Natural killer cell (primary cell): ENCODE data around the gene RPS28. TPM values are rescaled to one million over a fixed set of nuclear protein-coding genes. Genes with fewer than 3 reads are reported as not detected.
"Not testable (repeated sequence)": the region's sequence is repeated elsewhere in the genome, so short reads cannot be mapped to it uniquely, and the experiment has no call there.

Experiments used
- ATAC-seq, 3 donors: fragments of 150-1000 bp in 2 of 3; fragments of 200-7000 bp in 1 of 3; cut with Tn5 transposase; 1 replicate in 1 of 3; 2 replicates in 2 of 3; pipeline ENCODE4 v1.10.0; 2021; ENCODE audit warnings: mild to moderate bottlenecking in 2 of 3, moderate library complexity in 2 of 3
- DNase-seq, 2 donors: peaks; one replicate each; pipeline versions ENCODE4 v3.0.0 to v3.0.0-alpha.2; 2013 to 2021; ENCODE audit warnings: mixed read lengths in 1 of 2
- H3K27ac ChIP-seq: one replicate; pipeline ENCODE4 v1.5.1; 2013; ENCODE audit warnings: mild to moderate bottlenecking, low read length
- H3K27me3 ChIP-seq: one replicate; pipeline ENCODE4 v1.6.1; 2013; ENCODE audit warnings: low read length; ENCODE audit not compliant: control insufficient read depth, insufficient read depth
- H3K36me3 ChIP-seq: one replicate; pipeline ENCODE4 v1.6.1; 2013; ENCODE audit warnings: low read length; ENCODE audit not compliant: control insufficient read depth, insufficient read depth
- H3K4me1 ChIP-seq: one replicate; pipeline ENCODE4 v1.6.1; 2013; ENCODE audit warnings: low read length; ENCODE audit not compliant: control insufficient read depth, insufficient read depth
- H3K4me3 ChIP-seq: one replicate; pipeline ENCODE4 v1.5.1; 2013; ENCODE audit warnings: low read length
- H3K9me3 ChIP-seq: one replicate; pipeline ENCODE4 v1.6.1; 2013; ENCODE audit warnings: low read length; ENCODE audit not compliant: control insufficient read depth, insufficient read depth
- H3K27ac Mint-ChIP-seq, 2 donors: one replicate each; pipeline ENCODE4 v1.8.0; 2022; ENCODE audit warnings: mild to moderate bottlenecking in 2 of 2, mixed read lengths in 2 of 2, moderate library complexity in 1 of 2
- H3K27me3 Mint-ChIP-seq, 2 donors: one replicate each; pipeline ENCODE4 v1.8.0; 2022; ENCODE audit warnings: low read depth in 2 of 2, mixed read lengths in 2 of 2
- H3K36me3 Mint-ChIP-seq: one replicate; pipeline ENCODE4 v1.8.0; 2022; ENCODE audit warnings: mixed read lengths
- H3K4me1 Mint-ChIP-seq, 2 donors: one replicate each; pipeline ENCODE4 v1.8.0; 2022; ENCODE audit warnings: mixed read lengths in 2 of 2
- H3K4me3 Mint-ChIP-seq: one replicate; pipeline ENCODE4 v1.8.0; 2022; ENCODE audit warnings: mild to moderate bottlenecking, moderate library complexity, mixed read lengths
- H3K9me3 Mint-ChIP-seq, 2 donors: one replicate each; pipeline ENCODE4 v1.8.0; 2022; ENCODE audit warnings: mixed read lengths in 2 of 2
- WGBS: methylation state at CpG from one replicate; pipeline ENCODE4 v1.1.7; 2013; ENCODE audit warnings: missing lambda C conversion rate; ENCODE audit not compliant: insufficient coverage; 5-methylcytosine and 5-hydroxymethylcytosine counted together
- intact Hi-C: fragments of 100-400 bp; cut with micrococcal nuclease; formaldehyde crosslinking; loops from one replicate; pipeline ENCODE4 v1.14.2; 2022
- total RNA-seq, 4 donors: library from RNA; stranded (reverse); fragments of 120-200 nt in 1 of 4; gene quantifications; one replicate each; pipeline versions ENCODE4 v1.2.3 to v1.2.4, GENCODE V29; 2013 to 2022
- TF ChIP-seq, protein P1 (sequence below): fragments of 200-600 bp; IDR thresholded peaks from one replicate; pipeline ENCODE4 v1.8.0; 2022; ENCODE audit warnings: antibody characterized with exemption

The RPS28 gene
- total RNA-seq, 3 donors from 2014 or later (not counting 1 experiment from before 2014, with no cell fraction given): 1,133 to 1,486 (median 1,403) TPM

- peaks cover 47% of the 10 kb centered on the region for H3K4me1 ChIP-seq
- WGBS: 93% methylated on average over 17 of the region's 17 CpGs
- peaks cover 32 to 41% of the 10 kb centered on the region in 2 donors for H3K4me1 Mint-ChIP-seq
- H3K9me3 Mint-ChIP-seq: no peaks in the 10 kb centered on the region
- H3K36me3 ChIP-seq: peaks cover 22% of the 10 kb centered on the region
- no peaks in the 10 kb centered on the region for H3K9me3 ChIP-seq
- TF ChIP-seq, protein P1, sequence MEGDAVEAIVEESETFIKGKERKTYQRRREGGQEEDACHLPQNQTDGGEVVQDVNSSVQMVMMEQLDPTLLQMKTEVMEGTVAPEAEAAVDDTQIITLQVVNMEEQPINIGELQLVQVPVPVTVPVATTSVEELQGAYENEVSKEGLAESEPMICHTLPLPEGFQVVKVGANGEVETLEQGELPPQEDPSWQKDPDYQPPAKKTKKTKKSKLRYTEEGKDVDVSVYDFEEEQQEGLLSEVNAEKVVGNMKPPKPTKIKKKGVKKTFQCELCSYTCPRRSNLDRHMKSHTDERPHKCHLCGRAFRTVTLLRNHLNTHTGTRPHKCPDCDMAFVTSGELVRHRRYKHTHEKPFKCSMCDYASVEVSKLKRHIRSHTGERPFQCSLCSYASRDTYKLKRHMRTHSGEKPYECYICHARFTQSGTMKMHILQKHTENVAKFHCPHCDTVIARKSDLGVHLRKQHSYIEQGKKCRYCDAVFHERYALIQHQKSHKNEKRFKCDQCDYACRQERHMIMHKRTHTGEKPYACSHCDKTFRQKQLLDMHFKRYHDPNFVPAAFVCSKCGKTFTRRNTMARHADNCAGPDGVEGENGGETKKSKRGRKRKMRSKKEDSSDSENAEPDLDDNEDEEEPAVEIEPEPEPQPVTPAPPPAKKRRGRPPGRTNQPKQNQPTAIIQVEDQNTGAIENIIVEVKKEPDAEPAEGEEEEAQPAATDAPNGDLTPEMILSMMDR: no peak
- H3K27ac ChIP-seq: no peak overlapping the region
- H3K27me3 ChIP-seq: no peaks in the 10 kb centered on the region
- peak overlapping the region; percentile 58 for H3K4me3 ChIP-seq
- no peaks in the 10 kb centered on the region for H3K36me3 Mint-ChIP-seq
- H3K4me3 Mint-ChIP-seq: peak overlapping the region; percentile 86
- H3K27ac Mint-ChIP-seq: peak overlapping the region; percentile 74 to 85
- ATAC-seq (no peak), DNase-seq (no peak)
- intact Hi-C loops: loop anchor here (1.0 to 5.0 kb wide), 2 partner anchors 12 to 1112 kb away; partner anchors contain the start of genes NDUFA7 and RPS28
- no peaks in the 10 kb centered on the region for H3K27me3 Mint-ChIP-seq
Measured at GRCh38 chr19:8308891-8309291, 12.4 kb upstream of the RPS28 start.

DNA sequence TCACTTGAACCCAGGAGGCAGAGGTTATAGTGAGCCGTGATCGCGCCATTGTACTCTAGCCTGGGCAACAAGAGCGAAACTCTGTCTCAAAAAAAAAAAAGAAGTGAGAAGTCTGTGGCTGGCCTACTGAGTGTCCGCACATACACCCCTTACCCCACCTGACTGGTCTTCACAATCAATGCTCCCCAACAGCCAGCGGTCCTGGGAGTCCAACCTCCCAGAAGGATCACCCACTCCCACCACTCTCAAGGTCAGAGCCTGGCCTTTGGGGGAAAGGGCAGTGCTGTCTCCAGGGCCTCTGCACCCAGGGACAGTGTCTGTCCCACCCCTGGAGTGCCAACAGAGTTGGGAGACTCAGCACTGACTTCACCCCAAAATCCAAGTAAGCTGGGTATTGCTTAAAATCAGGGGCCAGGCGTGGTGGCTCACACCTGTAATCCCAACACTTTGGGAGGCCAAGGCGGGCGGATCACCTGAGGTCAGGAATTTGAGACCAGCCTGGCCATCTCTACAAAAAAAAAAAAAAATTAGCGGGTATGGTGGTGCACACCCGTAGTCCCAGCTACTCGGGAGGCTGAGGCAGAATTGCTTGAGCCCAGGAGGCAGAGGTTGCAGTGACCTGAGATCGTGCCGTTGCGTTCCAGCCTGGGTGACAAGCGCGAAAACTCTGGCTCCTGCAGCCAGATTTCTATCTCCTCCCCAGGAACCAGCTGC, 10.8 kb upstream of the RPS28 start:
- peaks cover 31 to 32% of the 10 kb centered on the region in 2 donors for H3K4me1 Mint-ChIP-seq
- no peak overlapping the region for H3K27ac Mint-ChIP-seq
- 96% methylated on average over 17 of the region's 17 CpGs for WGBS
- intact Hi-C loops: no loop called here
- Histone ChIP-seq H3K27ac (no peak overlapping the region), H3K4me1 (peaks cover 41% of the 10 kb centered on the region), H3K36me3 (peaks cover 29% of the 10 kb centered on the region), H3K27me3 (no peaks in the 10 kb centered on the region), H3K4me3 (no peak overlapping the region), H3K9me3 (no peaks in the 10 kb centered on the region)
- DNase-seq (no peak), ATAC-seq (no peak)
- no peaks in the 10 kb centered on the region for H3K27me3 Mint-ChIP-seq
- H3K4me3 Mint-ChIP-seq: no peak overlapping the region
- H3K36me3 Mint-ChIP-seq: no peaks in the 10 kb centered on the region
- TF ChIP-seq, protein P1: no peak
- no peaks in the 10 kb centered on the region for H3K9me3 Mint-ChIP-seq

- no peaks in the 10 kb centered on the region for H3K27me3 Mint-ChIP-seq
- Histone ChIP-seq H3K36me3 (peaks cover 36% of the 10 kb centered on the region), H3K27me3 (no peaks in the 10 kb centered on the region), H3K4me3 (no peak overlapping the region), H3K9me3 (no peaks in the 10 kb centered on the region), H3K4me1 (peaks cover 29% of the 10 kb centered on the region), H3K27ac (no peak overlapping the region)
- no peaks in the 10 kb centered on the region for H3K9me3 Mint-ChIP-seq
- DNase-seq: no peak
- H3K4me1 Mint-ChIP-seq: peaks cover 23% of the 10 kb centered on the region in 2 donors
- intact Hi-C loops: no loop called here
- H3K4me3 Mint-ChIP-seq: no peak overlapping the region
- ATAC-seq: no peak
- H3K27ac Mint-ChIP-seq: no peak overlapping the region
- no peaks in the 10 kb centered on the region for H3K36me3 Mint-ChIP-seq
- 89% methylated on average over 15 of the region's 16 CpGs for WGBS
- TF ChIP-seq, protein P1: no peak
Measured at GRCh38 chr19:8311461-8312260, 9.6 kb upstream of the RPS28 start.

DNA sequence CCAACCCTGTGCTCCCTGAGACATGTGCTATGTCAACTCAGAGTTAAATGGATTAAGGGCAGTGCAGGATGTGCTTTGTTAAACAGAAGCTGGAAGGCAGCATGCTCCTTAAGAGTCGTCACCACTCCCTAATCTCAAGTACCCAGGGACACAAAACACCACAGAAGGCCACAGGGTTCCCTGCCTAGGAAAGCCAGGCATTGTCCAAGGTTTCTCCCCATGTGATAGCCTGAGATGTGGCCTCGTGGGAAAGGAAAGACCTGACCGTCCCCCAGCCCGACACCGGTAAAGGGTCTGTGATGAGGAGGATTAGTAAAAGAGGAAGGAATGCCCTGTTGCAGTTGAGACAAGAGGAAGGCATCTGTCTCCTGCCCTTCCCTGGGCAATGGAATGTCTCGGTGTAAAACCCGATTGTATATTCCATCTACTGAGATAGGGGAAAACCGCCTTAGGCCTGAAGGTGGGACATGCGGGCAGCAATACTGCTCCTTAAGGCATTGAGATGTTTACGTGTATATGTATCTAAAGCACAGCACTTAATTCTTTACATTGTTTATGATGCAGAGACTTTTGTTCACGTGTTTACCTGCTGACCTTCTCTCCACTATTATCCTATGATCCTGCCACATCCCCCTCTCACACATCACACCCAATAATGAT, 6.2 kb upstream of the RPS28 start:
- H3K4me3 ChIP-seq: not testable (repeated sequence)

More for the DNA sequence above, 6.2 kb upstream of the RPS28 start:
- H3K27me3 Mint-ChIP-seq, H3K4me3 Mint-ChIP-seq, H3K27ac ChIP-seq, H3K9me3 Mint-ChIP-seq, intact Hi-C loops, H3K4me1 Mint-ChIP-seq, H3K36me3 Mint-ChIP-seq, H3K27ac Mint-ChIP-seq, ATAC-seq, H3K9me3 ChIP-seq, H3K4me1 ChIP-seq, H3K27me3 ChIP-seq, DNase-seq: not testable (repeated sequence)
- WGBS: 94% methylated on average over 11 of the region's 11 CpGs
- peaks cover 34% of the 10 kb centered on the region for H3K36me3 ChIP-seq
